K562 (cell line): ENCODE results near the gene CLEC3B. TPM values are rescaled to one million over a fixed set of nuclear protein-coding genes. Genes with fewer than 3 reads are reported as not detected.

ENCODE experiments used
- ARID1B ChIP-seq: fragments of 450-650 bp; IDR thresholded peaks from 2 replicates; pipeline ENCODE4 v1.6.1; 2016; ENCODE audit warnings: antibody characterized with exemption, mild to moderate bottlenecking, inconsistent platforms
- CREB1 ChIP-seq, 2 experiments: sonication (generic) in 1 of 2; formaldehyde crosslinking in 1 of 2; IDR thresholded peaks; 2 replicates each; pipeline versions ENCODE4 v1.6.1 to v1.8.0; 2012 to 2022; ENCODE audit warnings: inconsistent platforms in 1 of 2, mild to moderate bottlenecking in 1 of 2, missing genetic modification reagents in 1 of 2, moderate library complexity in 1 of 2
- E2F3 ChIP-seq: fragments of 250-450 bp; sonication (Bioruptor Pico); IDR thresholded peaks from 2 replicates; pipeline ENCODE4 v1.4.0; 2020; ENCODE audit warnings: mild to moderate bottlenecking
- HEY1 ChIP-seq: fragments of 250-450 bp; sonication (Bioruptor Pico); IDR thresholded peaks from 2 replicates; pipeline ENCODE4 v1.5.0; 2020; ENCODE audit warnings: mild to moderate bottlenecking, moderate library complexity, borderline replicate concordance
- HNRNPK ChIP-seq: fragments of 200-400 bp; formaldehyde crosslinking; IDR thresholded peaks from one replicate; pipeline ENCODE4 v1.6.1; 2018; ENCODE audit warnings: mild to moderate bottlenecking, low read depth, low read length; ENCODE audit not compliant: poor library complexity, severe bottlenecking
- JUND ChIP-seq, 2 experiments: IDR thresholded peaks; 2 replicates in 1 of 2; 3 replicates in 1 of 2; pipeline ENCODE4 v1.6.1; 2011; ENCODE audit warnings: borderline replicate concordance in 2 of 2, low read depth in 2 of 2, low read length in 2 of 2, improper control_type of control experiment in 1 of 2, missing biosample characterization in 1 of 2, missing genetic modification characterization in 1 of 2, missing genetic modification reagents in 1 of 2
- MLX ChIP-seq, 2 experiments: fragments of 450-650 bp in 1 of 2; sonication (generic) in 1 of 2; formaldehyde crosslinking; conservative IDR thresholded peaks; 2 replicates each; pipeline versions ENCODE4 v1.4.0 to v1.8.1; 2020 to 2022; ENCODE audit warnings: mild to moderate bottlenecking in 1 of 2, missing genetic modification reagents in 1 of 2
- NFIX ChIP-seq: fragments of 250-450 bp; sonication (Bioruptor Pico); IDR thresholded peaks from 2 replicates; pipeline ENCODE4 v1.4.0; 2020; ENCODE audit warnings: low read depth, mild to moderate bottlenecking, moderate library complexity
- PHB2 ChIP-seq: fragments of 450-650 bp; IDR thresholded peaks from 2 replicates; pipeline ENCODE4 v1.6.1; 2017; ENCODE audit warnings: low read depth
- POLR3G ChIP-seq: IDR thresholded peaks from 2 replicates; pipeline ENCODE4 v1.6.1; 2011; ENCODE audit not compliant: insufficient read length, insufficient replicate concordance; ENCODE audit errors: extremely low read depth
- SP1 ChIP-seq: sonication (generic); formaldehyde crosslinking; IDR thresholded peaks from 2 replicates; pipeline ENCODE4 v1.8.1; 2022; ENCODE audit warnings: mild to moderate bottlenecking, missing genetic modification reagents
- TAF7 ChIP-seq: fragments of 450-650 bp; IDR thresholded peaks from 2 replicates; pipeline ENCODE4 v1.6.1; 2016; ENCODE audit warnings: missing genetic modification characterization, missing compliant biosample characterization
- TARDBP ChIP-seq: fragments of 450-650 bp; IDR thresholded peaks from 2 replicates; pipeline ENCODE4 v1.6.1; 2016
- ZC3H4 ChIP-seq: sonication (generic); formaldehyde crosslinking; IDR thresholded peaks from 2 replicates; pipeline ENCODE4 v1.9.0; 2021; ENCODE audit warnings: missing genetic modification reagents, borderline replicate concordance
- ZNF140 ChIP-seq: fragments of 250-450 bp; sonication (Bioruptor Pico); IDR thresholded peaks from 2 replicates; pipeline ENCODE4 v1.8.0; 2021; ENCODE audit warnings: moderate library complexity, mild to moderate bottlenecking, inconsistent platforms
- ZNF407 ChIP-seq: fragments of 450-650 bp; IDR thresholded peaks from 2 replicates; pipeline ENCODE4 v1.6.1; 2016; ENCODE audit warnings: low read depth
- ZNF668 ChIP-seq: fragments of 250-450 bp; sonication (Bioruptor Pico); IDR thresholded peaks from 2 replicates; pipeline ENCODE4 v1.8.0; 2022; ENCODE audit warnings: mild to moderate bottlenecking, inconsistent platforms
- polyA plus RNA-seq, 8 experiments: library from polyadenylated mRNA; depleted of rRNA in 4 of 8; stranded (reverse) in 5 of 8; unstranded in 3 of 8; fragments of >200 nt; fragmentation: Nextera tagmentation in 2 of 8; fragmentation: Illumina TruSeq in 1 of 8; extraction: Ambion mirVana in 2 of 8; extraction: Trizol in 1 of 8; gene quantifications; 2 replicates each; pipeline versions ENCODE4 v1.2.1 to v1.2.3, GENCODE V29; 2011 to 2014; ENCODE audit warnings: inconsistent platforms in 1 of 8, missing spikeins in 1 of 8
- total RNA-seq, 7 experiments: library from RNA; depleted of rRNA in 6 of 7; stranded (reverse); fragments of >200 nt in 6 of 7; fragmentation: Illumina TruSeq in 2 of 7; extraction: Trizol in 2 of 7; gene quantifications; 2 replicates each; pipeline versions ENCODE4 v1.2.1 to v1.2.3, GENCODE V29; 2011 to 2021; ENCODE audit warnings: low replicate concordance in 1 of 7

The CLEC3B gene
- total and polyA plus RNA-seq, 9 of the 15 experiments (the other 6 are each of a cell fraction or from before 2014, with no cell fraction given): not detected

- no peak for TF ChIP-seq ZNF407
- TF ChIP-seq ZNF140 (CRISPR knock-in tag): peak; percentile 85
- peak; percentile 97 for TF ChIP-seq ZNF668 (CRISPR knock-in tag)
- TF ChIP-seq CREB1 (IDR thresholded peaks at IDR 0.05): no peak
- no peak for TF ChIP-seq CREB1 (CRISPR knock-in tag; IDR thresholded peaks at IDR 0.05)
- TF ChIP-seq HEY1: peak; percentile 35; the same call in 1 of the 2 replicates
- TF ChIP-seq NFIX (CRISPR knock-in tag): peak; percentile 65
- no peak for TF ChIP-seq TARDBP
- no peak for TF ChIP-seq POLR3G
- TF ChIP-seq ZC3H4 (CRISPR knock-in tag): no peak
- no peak for TF ChIP-seq JUND (IDR thresholded peaks at IDR 0.05; ENCODE audit: borderline replicate concordance, low read depth, low read length)
- TF ChIP-seq JUND (tag; IDR thresholded peaks at IDR 0.05; ENCODE audit: borderline replicate concordance, low read depth, low read length): no peak
- TF ChIP-seq TAF7 (tag): peak; percentile 94
- 0 out of 2 replicates have a peak, but pooled peaks have one; percentile 8 for TF ChIP-seq ARID1B
- peak; percentile 96 for TF ChIP-seq E2F3
- no peak for TF ChIP-seq SP1 (CRISPR knock-in tag)
- no peak for TF ChIP-seq HNRNPK
- TF ChIP-seq PHB2: no peak
- no peak for TF ChIP-seq MLX (CRISPR knock-in tag; conservative IDR thresholded peaks at IDR 0.05)
Measured at GRCh38 chr3:45054196-45054857, 28.2 kb downstream of the CLEC3B start (continued).
